HepG2 (cell line): ENCODE measurements around the gene TROAP. TPM values are rescaled to one million over a fixed set of nuclear protein-coding genes. Genes with fewer than 3 reads are reported as not detected.

Experiments
- ATAC-seq: fragments of 200-7000 bp; cut with Tn5 transposase; 3 replicates; pipeline ENCODE4 v1.9.1; 2020; ENCODE audit warnings: mild to moderate bottlenecking, moderate library complexity
- BruUV-seq: library from RNA; stranded (reverse); fragments of 400-500 nt; replicated peaks from 2 replicates; lab custom pipeline; 2021; lab: Mats Ljungman, UMichigan
- CTCF ChIA-PET: fragments of 300-600 bp; formaldehyde crosslinking; extraction: SDS; loops from one replicate; lab custom pipeline; 2021; ENCODE audit warnings: low total read pairs, inconsistent platforms, low intra/inter-chr PET ratio; lab: Yijun Ruan, JAX
- POLR2A ChIA-PET: fragments of 350-600 bp; sonication (Branson Sonifier 250); formaldehyde crosslinking; loops from one replicate; lab custom pipeline; 2020; ENCODE audit warnings: antibody characterized with exemption, inconsistent platforms; lab: Yijun Ruan, JAX
- DNase-seq: peaks from one replicate; pipeline ENCODE4 v3.0.0-alpha.2; 2015; ENCODE audit warnings: low spot score
- FAIRE-seq: peaks from 3 replicates; lab custom pipeline; 2011; peaks lifted over from hg19 to GRCh38; lab: Jason Lieb, UNC
- H2AFZ ChIP-seq: one replicate; pipeline ENCODE4 v1.6.1; 2011; ENCODE audit warnings: low read length, inconsistent platforms
- H3K27ac ChIP-seq: fragments of 300-600 bp; 3 replicates; pipeline ENCODE4 v1.8.0; 2011; ENCODE audit warnings: mixed run types, mild to moderate bottlenecking, mixed read lengths, low read length, inconsistent platforms; ENCODE audit not compliant: insufficient read depth; ENCODE audit errors: extremely low read length
- H3K27me3 ChIP-seq, 2 experiments: fragments of 200-600 bp in 1 of 2; 2 replicates in 1 of 2; 3 replicates in 1 of 2; pipeline versions ENCODE4 v1.6.0 to v1.8.0; 2011; ENCODE audit warnings: low read length in 2 of 2, mild to moderate bottlenecking in 2 of 2, moderate library complexity in 2 of 2, inconsistent platforms in 1 of 2; ENCODE audit not compliant: insufficient read depth in 2 of 2, control insufficient read depth in 1 of 2
- H3K36me3 ChIP-seq, 2 experiments: fragments of 200-600 bp in 1 of 2; replicated peaks in 1 of 2; 2 replicates in 1 of 2; 3 replicates in 1 of 2; pipeline versions ENCODE4 v1.5.1 to v1.8.0; 2011; ENCODE audit warnings: low read length in 2 of 2, inconsistent platforms in 1 of 2; ENCODE audit not compliant: insufficient read depth in 2 of 2, control insufficient read depth in 1 of 2
- H3K4me1 ChIP-seq: 2 replicates; pipeline ENCODE4 v1.5.1; 2012; ENCODE audit warnings: low read length, inconsistent platforms; ENCODE audit not compliant: insufficient read depth
- H3K4me2 ChIP-seq: 2 replicates; pipeline ENCODE4 v1.6.0; 2011; ENCODE audit warnings: low read depth, low read length, inconsistent platforms
- H3K4me3 ChIP-seq, 3 experiments: fragments of 200-600 bp in 1 of 3; sonication (generic), shearing (Covaris generic) in 1 of 3; replicated peaks in 1 of 3; 2 replicates each; pipeline ENCODE4 v1.5.1; 2011 to 2016; ENCODE audit warnings: low read length in 3 of 3, inconsistent platforms in 2 of 3, low read depth in 2 of 3, mild to moderate bottlenecking in 2 of 3, control low read depth in 1 of 3, mixed read lengths in 1 of 3; ENCODE audit not compliant: insufficient read depth in 1 of 3
- H3K79me2 ChIP-seq: one replicate; pipeline ENCODE4 v1.6.1; 2011; ENCODE audit warnings: low read length, inconsistent platforms; ENCODE audit not compliant: insufficient read depth
- H3K9ac ChIP-seq: 2 replicates; pipeline ENCODE4 v1.6.0; 2011; ENCODE audit warnings: mild to moderate bottlenecking, low read depth, low read length, inconsistent platforms; ENCODE audit not compliant: insufficient read depth
- H3K9me3 ChIP-seq: 2 replicates; pipeline ENCODE4 v1.5.1; 2012; ENCODE audit warnings: mild to moderate bottlenecking, low read length
- H4K20me1 ChIP-seq: 2 replicates; pipeline ENCODE4 v1.6.0; 2011; ENCODE audit warnings: inconsistent platforms, mild to moderate bottlenecking, low read length, moderate library complexity; ENCODE audit not compliant: insufficient read depth
- AHR ChIP-seq: IDR thresholded peaks from 2 replicates; pipeline ENCODE4 v1.6.1; 2018; ENCODE audit warnings: missing genetic modification reagents, missing compliant biosample characterization
- CBX5 ChIP-seq: sonication (generic); formaldehyde crosslinking; IDR thresholded peaks from 2 replicates; pipeline ENCODE4 v1.4.0; 2020; ENCODE audit warnings: missing genetic modification reagents, borderline replicate concordance
- CENPT ChIP-seq: sonication (generic); formaldehyde crosslinking; IDR thresholded peaks from 2 replicates; pipeline ENCODE4 v1.8.0; 2022; ENCODE audit warnings: low read depth, mild to moderate bottlenecking, moderate library complexity, missing genetic modification reagents
- HINFP ChIP-seq: sonication (generic); formaldehyde crosslinking; IDR thresholded peaks from 2 replicates; pipeline ENCODE4 v1.4.0; 2020; ENCODE audit warnings: low read depth, mild to moderate bottlenecking, missing genetic modification reagents
- HOXA3 ChIP-seq: sonication (generic); formaldehyde crosslinking; IDR thresholded peaks from 2 replicates; pipeline ENCODE4 v1.5.0; 2020; ENCODE audit warnings: missing genetic modification reagents
- KAT8 ChIP-seq: IDR thresholded peaks from 2 replicates; pipeline ENCODE4 v1.6.1; 2016; ENCODE audit warnings: missing genetic modification reagents, missing compliant biosample characterization
- MED1 ChIP-seq: sonication (generic); formaldehyde crosslinking; IDR thresholded peaks from 2 replicates; pipeline ENCODE4 v1.4.0; 2020; ENCODE audit warnings: missing genetic modification reagents
- MZF1 ChIP-seq: sonication (generic); formaldehyde crosslinking; IDR thresholded peaks from 2 replicates; pipeline ENCODE4 v1.8.1; 2023; ENCODE audit warnings: mild to moderate bottlenecking, missing genetic modification reagents, borderline replicate concordance
- PRDM15 ChIP-seq: sonication (generic); formaldehyde crosslinking; IDR thresholded peaks from 2 replicates; pipeline ENCODE4 v1.4.0; 2020; ENCODE audit warnings: missing genetic modification reagents
- SIN3A ChIP-seq: IDR thresholded peaks from 2 replicates; pipeline ENCODE4 v1.6.1; 2011; ENCODE audit warnings: low read depth, mild to moderate bottlenecking, control low read depth, low read length, borderline replicate concordance
- SNRNP70 ChIP-seq: fragments of 200-400 bp; formaldehyde crosslinking; IDR thresholded peaks from 2 replicates; pipeline ENCODE4 v1.6.1; 2017; ENCODE audit warnings: mild to moderate bottlenecking, low read depth, low read length, moderate library complexity
- SSRP1 ChIP-seq: IDR thresholded peaks from 2 replicates; pipeline ENCODE4 v1.6.1; 2016; ENCODE audit warnings: control low read depth
- TOE1 ChIP-seq: sonication (generic); formaldehyde crosslinking; IDR thresholded peaks from 2 replicates; pipeline ENCODE4 v1.4.0; 2020; ENCODE audit warnings: mild to moderate bottlenecking, missing genetic modification reagents
- ZFX ChIP-seq: sonication (generic); formaldehyde crosslinking; IDR thresholded peaks from 2 replicates; pipeline ENCODE4 v1.4.0; 2020; ENCODE audit warnings: mild to moderate bottlenecking, low read depth, missing genetic modification reagents, moderate library complexity
- ZMAT3 ChIP-seq: sonication (generic); formaldehyde crosslinking; conservative IDR thresholded peaks from 2 replicates; pipeline ENCODE4 v1.7.0; 2021; ENCODE audit warnings: missing genetic modification reagents
- ZNF274 ChIP-seq: sonication (generic); formaldehyde crosslinking; IDR thresholded peaks from 2 replicates; pipeline ENCODE4 v1.5.1; 2020; ENCODE audit warnings: mild to moderate bottlenecking, missing genetic modification reagents
- ZNF281 ChIP-seq: sonication (generic); formaldehyde crosslinking; IDR thresholded peaks from 2 replicates; pipeline ENCODE4 v1.4.0; 2020; ENCODE audit warnings: missing genetic modification reagents, borderline replicate concordance
- ZNF570 ChIP-seq: sonication (generic); formaldehyde crosslinking; IDR thresholded peaks from 2 replicates; pipeline ENCODE4 v1.4.0; 2020; ENCODE audit warnings: mild to moderate bottlenecking, missing genetic modification reagents, borderline replicate concordance
- WGBS: methylation state at CpG from one replicate; pipeline ENCODE4 v1.1.6; 2017; ENCODE audit warnings: low lambda C conversion rate; 5-methylcytosine and 5-hydroxymethylcytosine counted together
- in situ Hi-C: cut with HindIII; loops from 2 replicates; pipeline ENCODE4 v1.10.0; 2017; ENCODE audit warnings: low pct_unique_long_range_greater_than_20kb; ENCODE audit not compliant: extremely low pct_ligation_motif_present
- intact Hi-C: fragments of 100-400 bp; cut with micrococcal nuclease; formaldehyde crosslinking; loops from one replicate; pipeline ENCODE4 v1.10.0; 2022; ENCODE audit not compliant: unreplicated experiment
- polyA plus RNA-seq, 8 experiments: library from polyadenylated mRNA; depleted of rRNA in 3 of 8; stranded (reverse) in 7 of 8; unstranded in 1 of 8; fragments of >200 nt; fragmentation: Illumina TruSeq in 4 of 8; extraction: Trizol in 4 of 8; gene quantifications; 2 replicates each; pipeline versions ENCODE4 v1.2.1 to v1.2.3, GENCODE V29; 2011 to 2016; ENCODE audit warnings: low read depth in 4 of 8, missing spikeins in 1 of 8, mixed read lengths in 1 of 8; ENCODE audit not compliant: insufficient read depth in 1 of 8
- total RNA-seq, 5 experiments: library from RNA; depleted of rRNA; stranded (reverse); fragments of >200 nt; fragmentation: Illumina TruSeq; extraction: Trizol; gene quantifications; 2 replicates each; pipeline ENCODE4 v1.2.3, GENCODE V29; 2016; ENCODE audit warnings: low read depth in 1 of 5

Gene TROAP
- total and polyA plus RNA-seq, 2 of the 13 experiments (the other 11 are each of a cell fraction or from before 2014, with no cell fraction given), result 22.5 to 30.9 TPM

- no peaks in the 10 kb centered on the region for H4K20me1 ChIP-seq
- H3K4me2 ChIP-seq, result no peak overlapping the region
- no peaks in the 10 kb centered on the region for H3K36me3 ChIP-seq
- CTCF ChIA-PET, result no interaction called here
- POLR2A ChIA-PET, result interaction anchor here (0.9 kb wide), 1 partner anchor 19 kb away, joined by 3 read pairs; the partner anchor contains the start of gene TROAP
- ATAC-seq, result peak; percentile 48; the same call in 2 of the 3 replicates
- H3K9ac ChIP-seq, result no peak overlapping the region
- 8% methylated on average over 2 of the region's 2 CpGs for WGBS
- in situ Hi-C loops (no loop called here), intact Hi-C loops (no loop called here)
- H3K4me1 ChIP-seq, result peaks cover 13% of the 10 kb centered on the region
- no peak overlapping the region for H3K4me3 ChIP-seq
- H3K27me3 ChIP-seq, result peaks cover 0 to 4% of the 10 kb centered on the region in 2 experiments; a peak in 3 of 5 replicates
- H3K79me2 ChIP-seq, result no peaks in the 10 kb centered on the region
- H3K9me3 ChIP-seq, result no peaks in the 10 kb centered on the region
- DNase-seq, result no peak
- no peak for TF ChIP-seq CBX5 (CRISPR knock-in tag)
- TF ChIP-seq HINFP (CRISPR knock-in tag), result no peak
- TF ChIP-seq HOXA3 (CRISPR knock-in tag), result no peak
- no peak for TF ChIP-seq TOE1 (CRISPR knock-in tag)
- TF ChIP-seq SSRP1 (CRISPR knock-in tag), result no peak
- no peak for TF ChIP-seq KAT8 (CRISPR knock-in tag)
- TF ChIP-seq ZMAT3 (CRISPR knock-in tag), result no peak
- TF ChIP-seq AHR (CRISPR knock-in tag), result no peak
- no peak for TF ChIP-seq MED1 (CRISPR knock-in tag)
- TF ChIP-seq CENPT (CRISPR knock-in tag), result no peak
- no peak for TF ChIP-seq ZNF274 (CRISPR knock-in tag)
- TF ChIP-seq ZNF570 (CRISPR knock-in tag), result no peak
- TF ChIP-seq PRDM15 (CRISPR knock-in tag), result no peak
- no peak for TF ChIP-seq SNRNP70
- no peak for TF ChIP-seq MZF1 (CRISPR knock-in tag)
- no peak for TF ChIP-seq ZNF281 (CRISPR knock-in tag)
- no peak for TF ChIP-seq ZFX (CRISPR knock-in tag)
- no peak for TF ChIP-seq SIN3A
- H2AFZ ChIP-seq, result no peak overlapping the region
- no peak overlapping the region for H3K27ac ChIP-seq
- FAIRE-seq, result no peak
- no TSS peak for BruUV-seq
Observed at GRCh38 chr12:49304161-49304560, 18.9 kb upstream of the TROAP start.
